SK-N-SH treated with all-trans-retinoic acid at 6 μM for 48 hours (cell line): ENCODE measurements around the gene SSTR1.
"Not testable (repeated sequence)": the region's sequence is repeated elsewhere in the genome, so short reads cannot be mapped to it uniquely, and the experiment has no call there.

Source experiments
- ATAC-seq: fragments of 200-7000 bp; cut with Tn5 transposase; 3 replicates; pipeline ENCODE4 v1.9.1; 2020; ENCODE audit warnings: mild to moderate bottlenecking, moderate library complexity
- ARNTL ChIP-seq: fragments of 450-650 bp; formaldehyde crosslinking; IDR thresholded peaks from 2 replicates; pipeline ENCODE4 v1.5.0; 2020; ENCODE audit warnings: low read depth, mild to moderate bottlenecking, moderate library complexity, borderline replicate concordance
- BACH2 ChIP-seq: fragments of 250-450 bp; sonication (Bioruptor Pico); IDR thresholded peaks from 2 replicates; pipeline ENCODE4 v1.9.0; 2021; ENCODE audit warnings: mild to moderate bottlenecking, borderline replicate concordance
- ESRRG ChIP-seq: fragments of 250-450 bp; sonication (Bioruptor Pico); IDR thresholded peaks from 2 replicates; pipeline ENCODE4 v1.6.1; 2021; ENCODE audit warnings: mild to moderate bottlenecking
- GLIS3 ChIP-seq: fragments of 250-450 bp; sonication (Bioruptor Pico); IDR thresholded peaks from 2 replicates; pipeline ENCODE4 v1.5.0; 2020; ENCODE audit warnings: mild to moderate bottlenecking, moderate library complexity
- ISL1 ChIP-seq: fragments of 250-450 bp; sonication (Bioruptor Pico); IDR thresholded peaks from 2 replicates; pipeline ENCODE4 v2.1.2; 2022; ENCODE audit warnings: mild to moderate bottlenecking, moderate library complexity
- OSR1 ChIP-seq: fragments of 250-450 bp; sonication (Bioruptor Pico); IDR thresholded peaks from 2 replicates; pipeline ENCODE4 v1.8.0; 2022; ENCODE audit warnings: moderate library complexity, mild to moderate bottlenecking, inconsistent platforms
- PPARA ChIP-seq: fragments of 250-450 bp; sonication (Bioruptor Pico); IDR thresholded peaks from 2 replicates; pipeline ENCODE4 v1.5.0; 2020; ENCODE audit warnings: mild to moderate bottlenecking, borderline replicate concordance
- RARB ChIP-seq: fragments of 250-450 bp; sonication (Bioruptor Pico); IDR thresholded peaks from 2 replicates; pipeline ENCODE4 v1.8.0; 2021; ENCODE audit warnings: mild to moderate bottlenecking, moderate library complexity
- SNAI2 ChIP-seq: fragments of 250-450 bp; sonication (Bioruptor Pico); IDR thresholded peaks from 2 replicates; pipeline ENCODE4 v1.5.0; 2020; ENCODE audit warnings: mild to moderate bottlenecking, moderate library complexity
- TCF4 ChIP-seq: fragments of 250-450 bp; sonication (Bioruptor Pico); IDR thresholded peaks from 2 replicates; pipeline ENCODE4 v1.8.0; 2021; ENCODE audit warnings: mild to moderate bottlenecking, moderate library complexity, borderline replicate concordance
- TOX ChIP-seq: fragments of 250-450 bp; sonication (Bioruptor Pico); IDR thresholded peaks from 2 replicates; pipeline ENCODE4 v1.8.0; 2021; ENCODE audit warnings: mild to moderate bottlenecking, moderate library complexity, borderline replicate concordance
- ZFP3 ChIP-seq: fragments of 250-450 bp; sonication (Bioruptor Pico); IDR thresholded peaks from 2 replicates; pipeline ENCODE4 v1.5.0; 2020; ENCODE audit warnings: mild to moderate bottlenecking, moderate library complexity
- ZFP30 ChIP-seq: fragments of 450-650 bp; formaldehyde crosslinking; IDR thresholded peaks from 2 replicates; pipeline ENCODE4 v1.5.0; 2022; ENCODE audit warnings: mild to moderate bottlenecking, moderate library complexity
- ZNF565 ChIP-seq: fragments of 450-650 bp; formaldehyde crosslinking; conservative IDR thresholded peaks from 2 replicates; pipeline ENCODE4 v1.5.0; 2020; ENCODE audit warnings: low read depth, mild to moderate bottlenecking, moderate library complexity
- ZNF8 ChIP-seq: fragments of 450-650 bp; formaldehyde crosslinking; IDR thresholded peaks from 2 replicates; pipeline ENCODE4 v1.5.0; 2020; ENCODE audit warnings: mild to moderate bottlenecking, moderate library complexity
- TF ChIP-seq, protein P1 (sequence below): fragments of 250-450 bp; sonication (Bioruptor Pico); IDR thresholded peaks from 2 replicates; pipeline ENCODE4 v1.5.1; 2021; ENCODE audit warnings: mild to moderate bottlenecking, moderate library complexity
- TF ChIP-seq, protein P2 (sequence below): fragments of 250-450 bp; sonication (Bioruptor Pico); IDR thresholded peaks from 2 replicates; pipeline ENCODE4 v1.8.0; 2021; ENCODE audit warnings: low read depth, mild to moderate bottlenecking, moderate library complexity, borderline replicate concordance
- TF ChIP-seq, protein P3 (sequence below): fragments of 250-450 bp; sonication (Bioruptor Pico); IDR thresholded peaks from 2 replicates; pipeline ENCODE4 v1.5.1; 2020; ENCODE audit warnings: low read depth, mild to moderate bottlenecking, moderate library complexity
- TF ChIP-seq, protein P4 (sequence below): fragments of 250-450 bp; sonication (Bioruptor Pico); IDR thresholded peaks from 2 replicates; pipeline ENCODE4 v1.8.0; 2020; ENCODE audit warnings: mild to moderate bottlenecking, moderate library complexity, borderline replicate concordance

SSTR1 gene

DNA sequence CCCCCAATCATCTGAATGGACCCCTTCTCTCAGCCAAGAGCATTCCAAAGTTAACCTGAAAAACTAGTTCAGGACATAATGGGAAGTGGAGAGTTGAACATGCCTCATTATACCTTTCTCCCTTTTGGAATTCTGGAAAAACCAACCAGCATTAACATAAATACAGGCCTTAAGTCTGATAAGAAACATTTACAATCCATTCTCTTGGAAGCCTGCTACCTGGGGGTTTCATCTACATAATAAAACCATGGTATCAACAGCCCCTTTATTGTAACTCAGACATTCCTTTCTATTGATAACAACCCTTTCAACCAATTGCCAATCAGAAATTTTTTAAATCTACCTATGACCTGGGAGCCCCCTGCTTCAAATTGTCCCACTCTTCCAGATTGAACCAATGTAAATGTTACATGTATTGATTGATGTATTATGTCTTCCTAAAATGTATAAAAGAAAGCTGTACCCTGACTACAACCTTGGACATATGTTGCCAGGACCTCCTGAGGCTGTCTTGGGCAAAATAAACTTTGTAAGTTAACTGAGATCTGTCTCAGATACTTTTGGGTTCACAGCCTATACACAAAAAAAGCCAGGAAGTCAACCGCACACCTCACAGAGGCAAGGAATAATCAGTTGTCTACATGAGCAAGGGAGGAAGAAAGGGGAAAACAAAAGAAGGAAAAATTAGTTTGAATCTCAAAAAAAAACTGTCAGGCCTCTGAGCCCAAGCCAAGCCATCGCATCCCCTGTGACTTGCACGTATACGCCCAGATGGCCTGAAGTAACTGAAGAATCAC lies 17.6 kb upstream of the SSTR1 start:
- TF ChIP-seq TCF4 (CRISPR knock-in tag) (no peak), TOX (no peak), OSR1 (CRISPR knock-in tag) (no peak), ESRRG (CRISPR knock-in tag) (no peak), ZFP30 (CRISPR knock-in tag) (no peak), RARB (CRISPR knock-in tag) (no peak), ISL1 (no peak), PPARA (CRISPR knock-in tag) (no peak), ZFP3 (CRISPR knock-in tag) (no peak), ARNTL (no peak), SNAI2 (CRISPR knock-in tag) (no peak)
- TF ChIP-seq, protein P1, sequence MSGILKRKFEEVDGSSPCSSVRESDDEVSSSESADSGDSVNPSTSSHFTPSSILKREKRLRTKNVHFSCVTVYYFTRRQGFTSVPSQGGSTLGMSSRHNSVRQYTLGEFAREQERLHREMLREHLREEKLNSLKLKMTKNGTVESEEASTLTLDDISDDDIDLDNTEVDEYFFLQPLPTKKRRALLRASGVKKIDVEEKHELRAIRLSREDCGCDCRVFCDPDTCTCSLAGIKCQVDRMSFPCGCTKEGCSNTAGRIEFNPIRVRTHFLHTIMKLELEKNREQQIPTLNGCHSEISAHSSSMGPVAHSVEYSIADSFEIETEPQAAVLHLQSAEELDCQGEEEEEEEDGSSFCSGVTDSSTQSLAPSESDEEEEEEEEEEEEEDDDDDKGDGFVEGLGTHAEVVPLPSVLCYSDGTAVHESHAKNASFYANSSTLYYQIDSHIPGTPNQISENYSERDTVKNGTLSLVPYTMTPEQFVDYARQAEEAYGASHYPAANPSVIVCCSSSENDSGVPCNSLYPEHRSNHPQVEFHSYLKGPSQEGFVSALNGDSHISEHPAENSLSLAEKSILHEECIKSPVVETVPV = no peak
- TF ChIP-seq, protein P2, sequence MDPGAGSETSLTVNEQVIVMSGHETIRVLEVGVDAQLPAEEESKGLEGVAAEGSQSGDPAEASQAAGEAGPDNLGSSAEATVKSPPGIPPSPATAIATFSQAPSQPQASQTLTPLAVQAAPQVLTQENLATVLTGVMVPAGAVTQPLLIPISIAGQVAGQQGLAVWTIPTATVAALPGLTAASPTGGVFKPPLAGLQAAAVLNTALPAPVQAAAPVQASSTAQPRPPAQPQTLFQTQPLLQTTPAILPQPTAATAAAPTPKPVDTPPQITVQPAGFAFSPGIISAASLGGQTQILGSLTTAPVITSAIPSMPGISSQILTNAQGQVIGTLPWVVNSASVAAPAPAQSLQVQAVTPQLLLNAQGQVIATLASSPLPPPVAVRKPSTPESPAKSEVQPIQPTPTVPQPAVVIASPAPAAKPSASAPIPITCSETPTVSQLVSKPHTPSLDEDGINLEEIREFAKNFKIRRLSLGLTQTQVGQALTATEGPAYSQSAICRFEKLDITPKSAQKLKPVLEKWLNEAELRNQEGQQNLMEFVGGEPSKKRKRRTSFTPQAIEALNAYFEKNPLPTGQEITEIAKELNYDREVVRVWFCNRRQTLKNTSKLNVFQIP (CRISPR knock-in tag) = no peak
- TF ChIP-seq, protein P3, sequence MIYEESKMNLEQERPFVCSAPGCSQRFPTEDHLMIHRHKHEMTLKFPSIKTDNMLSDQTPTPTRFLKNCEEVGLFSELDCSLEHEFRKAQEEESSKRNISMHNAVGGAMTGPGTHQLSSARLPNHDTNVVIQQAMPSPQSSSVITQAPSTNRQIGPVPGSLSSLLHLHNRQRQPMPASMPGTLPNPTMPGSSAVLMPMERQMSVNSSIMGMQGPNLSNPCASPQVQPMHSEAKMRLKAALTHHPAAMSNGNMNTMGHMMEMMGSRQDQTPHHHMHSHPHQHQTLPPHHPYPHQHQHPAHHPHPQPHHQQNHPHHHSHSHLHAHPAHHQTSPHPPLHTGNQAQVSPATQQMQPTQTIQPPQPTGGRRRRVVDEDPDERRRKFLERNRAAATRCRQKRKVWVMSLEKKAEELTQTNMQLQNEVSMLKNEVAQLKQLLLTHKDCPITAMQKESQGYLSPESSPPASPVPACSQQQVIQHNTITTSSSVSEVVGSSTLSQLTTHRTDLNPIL (CRISPR knock-in tag) = no peak
- ATAC-seq = no peak

DNA sequence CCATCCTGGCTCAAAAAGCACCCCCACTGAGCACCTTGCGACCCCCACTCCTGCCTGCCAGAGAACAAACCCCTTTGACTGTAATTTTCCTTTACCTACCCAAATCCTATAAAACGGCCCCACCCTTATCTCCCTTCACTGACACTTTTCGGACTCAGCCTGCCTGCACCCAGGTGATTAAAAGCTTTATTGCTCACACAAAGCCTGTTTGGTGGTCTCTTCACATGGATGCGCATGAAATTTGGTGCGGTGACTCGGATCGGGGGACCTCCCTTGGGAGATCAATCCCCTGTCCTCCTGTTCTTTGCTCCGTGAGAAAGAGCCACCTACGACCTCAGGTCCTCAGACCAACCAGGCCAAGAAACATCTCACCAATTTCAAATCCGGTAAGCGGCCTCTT lies 16.9 kb upstream of the SSTR1 start:
- ATAC-seq = not testable (repeated sequence)

DNA sequence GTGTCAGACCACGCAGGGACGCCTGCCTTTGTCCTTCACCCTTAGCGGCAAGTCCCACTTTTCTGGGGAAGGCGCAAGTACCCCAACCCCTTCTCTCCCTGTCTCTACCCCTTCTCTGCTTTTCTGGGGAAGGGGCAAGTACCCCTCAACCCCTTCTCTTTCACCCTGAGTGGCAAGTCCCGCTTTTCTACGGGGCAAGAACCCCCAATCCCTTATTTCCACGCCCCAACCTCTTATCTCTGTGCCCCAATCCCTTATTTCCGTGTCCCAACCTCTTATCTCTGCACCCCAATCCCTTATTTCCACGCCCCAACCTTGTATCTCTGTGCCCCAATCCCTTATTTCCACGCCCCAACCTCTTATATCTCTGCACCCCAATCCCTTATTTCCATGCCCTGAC lies 16.2 kb upstream of the SSTR1 start:
- not testable (repeated sequence) for ATAC-seq

DNA sequence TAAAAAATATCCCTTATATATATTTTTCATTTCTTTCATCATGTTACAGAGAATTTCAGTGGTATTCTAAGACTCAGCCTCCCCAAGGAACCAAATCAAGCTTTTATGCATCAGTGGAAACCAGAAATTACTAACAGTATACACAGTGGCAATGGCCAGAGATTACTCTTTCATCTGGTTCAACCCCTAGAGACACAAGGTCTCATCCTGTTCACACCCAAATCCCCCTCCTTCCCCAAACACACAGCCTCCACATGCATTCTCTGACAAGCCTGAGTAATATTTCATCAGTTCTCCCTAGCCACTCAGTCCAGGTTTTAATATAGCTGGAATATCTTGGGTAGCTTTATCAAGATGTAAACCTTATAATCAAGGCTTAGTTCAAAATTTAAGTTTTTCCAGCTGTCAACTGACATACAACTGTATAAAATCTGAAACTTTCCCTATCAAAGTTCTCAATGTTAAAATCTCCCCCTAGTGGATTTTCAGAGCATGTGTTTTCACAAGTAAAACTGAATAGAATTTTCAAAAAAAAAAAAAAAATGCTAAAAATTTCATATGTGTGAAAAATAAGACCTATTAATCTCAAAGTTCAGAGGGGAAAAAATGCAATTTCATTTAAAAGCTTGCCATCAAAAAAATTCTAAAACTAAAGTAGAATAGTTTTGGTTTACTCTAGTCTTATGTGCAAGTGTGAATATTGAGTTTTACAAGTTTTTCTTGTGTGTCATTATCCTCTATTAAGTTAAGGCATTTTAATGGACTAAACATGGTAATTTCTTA lies 10.5 kb upstream of the SSTR1 start:
- no peak for TF ChIP-seq ZNF8 (CRISPR knock-in tag)
- ATAC-seq = no peak

DNA sequence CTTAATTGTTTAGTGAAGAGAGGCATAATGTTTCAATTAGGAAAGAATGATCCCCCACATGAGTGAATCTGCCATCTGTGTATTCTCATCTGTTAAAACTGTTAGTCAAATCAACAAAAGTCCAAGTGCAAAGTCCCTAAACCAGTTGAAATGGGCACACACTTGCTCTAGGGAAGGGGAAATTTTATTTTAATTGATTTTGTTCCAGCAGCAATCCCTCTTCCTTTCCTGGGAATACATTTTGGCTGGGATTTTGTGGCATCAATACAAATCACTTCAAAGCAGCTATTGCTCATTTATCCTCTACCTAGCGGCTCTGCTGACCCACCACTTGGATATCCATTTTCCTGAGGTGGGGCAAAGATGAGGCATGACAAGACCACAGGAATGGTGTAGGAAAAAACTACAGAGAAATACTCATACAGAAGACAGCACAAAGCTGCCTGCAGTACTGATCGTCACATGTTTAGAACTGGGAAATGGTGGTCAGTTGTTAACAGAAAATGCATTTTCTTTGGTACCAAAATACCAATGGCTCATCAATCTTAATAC lies 9.8 kb upstream of the SSTR1 start:
- TF ChIP-seq RARB (CRISPR knock-in tag) (no peak), TCF4 (CRISPR knock-in tag) (no peak), GLIS3 (CRISPR knock-in tag) (no peak), TOX (no peak), SNAI2 (CRISPR knock-in tag) (no peak), ZNF565 (CRISPR knock-in tag) (no peak), BACH2 (no peak), ZFP3 (CRISPR knock-in tag) (no peak), ESRRG (CRISPR knock-in tag) (no peak), PPARA (CRISPR knock-in tag) (no peak), ZNF8 (CRISPR knock-in tag) (no peak)
- TF ChIP-seq, protein P4, sequence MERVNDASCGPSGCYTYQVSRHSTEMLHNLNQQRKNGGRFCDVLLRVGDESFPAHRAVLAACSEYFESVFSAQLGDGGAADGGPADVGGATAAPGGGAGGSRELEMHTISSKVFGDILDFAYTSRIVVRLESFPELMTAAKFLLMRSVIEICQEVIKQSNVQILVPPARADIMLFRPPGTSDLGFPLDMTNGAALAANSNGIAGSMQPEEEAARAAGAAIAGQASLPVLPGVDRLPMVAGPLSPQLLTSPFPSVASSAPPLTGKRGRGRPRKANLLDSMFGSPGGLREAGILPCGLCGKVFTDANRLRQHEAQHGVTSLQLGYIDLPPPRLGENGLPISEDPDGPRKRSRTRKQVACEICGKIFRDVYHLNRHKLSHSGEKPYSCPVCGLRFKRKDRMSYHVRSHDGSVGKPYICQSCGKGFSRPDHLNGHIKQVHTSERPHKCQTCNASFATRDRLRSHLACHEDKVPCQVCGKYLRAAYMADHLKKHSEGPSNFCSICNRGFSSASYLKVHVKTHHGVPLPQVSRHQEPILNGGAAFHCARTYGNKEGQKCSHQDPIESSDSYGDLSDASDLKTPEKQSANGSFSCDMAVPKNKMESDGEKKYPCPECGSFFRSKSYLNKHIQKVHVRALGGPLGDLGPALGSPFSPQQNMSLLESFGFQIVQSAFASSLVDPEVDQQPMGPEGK (CRISPR knock-in tag) = no peak
- TF ChIP-seq, protein P3 (CRISPR knock-in tag) = no peak
- TF ChIP-seq, protein P2 (CRISPR knock-in tag) = no peak
- TF ChIP-seq, all 23 proteins: peak for 0
- no peak for ATAC-seq
